ENCODE data around the gene EIF3K.

Gene EIF3K

DNA sequence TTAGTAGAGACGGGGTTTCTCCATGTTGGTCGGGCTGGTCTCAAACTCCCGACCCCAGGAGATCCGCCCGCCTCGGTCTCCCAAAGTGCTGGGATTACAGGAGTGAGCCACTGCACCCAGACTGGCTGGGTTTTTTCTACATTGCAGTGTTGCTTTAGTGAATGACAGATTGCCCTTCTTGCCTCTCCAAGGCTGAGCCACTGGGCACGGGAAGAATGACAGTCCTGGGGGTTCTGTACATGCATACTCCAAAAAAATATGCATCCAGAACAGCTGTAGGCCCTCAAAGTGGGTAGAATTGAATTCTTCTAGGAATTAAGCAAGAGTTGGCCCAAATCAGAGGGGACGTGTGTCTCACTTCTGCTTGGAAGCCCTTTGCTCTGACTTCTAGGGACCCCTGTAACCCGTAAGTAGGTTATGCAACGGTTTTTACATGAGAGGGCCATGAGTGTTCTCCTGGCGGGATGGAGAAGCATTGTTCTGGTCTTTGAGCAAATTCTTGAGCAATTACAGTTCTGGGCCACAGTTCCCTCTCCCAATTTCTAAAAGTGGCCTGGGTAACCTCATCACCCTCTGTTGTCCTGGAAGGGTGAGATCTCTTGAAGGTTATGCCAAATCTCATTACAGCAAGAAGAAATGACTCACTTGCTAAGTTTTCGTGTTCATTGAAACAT is 32.1 kb downstream of the EIF3K start:
- no peak for DNase-seq

DNA sequence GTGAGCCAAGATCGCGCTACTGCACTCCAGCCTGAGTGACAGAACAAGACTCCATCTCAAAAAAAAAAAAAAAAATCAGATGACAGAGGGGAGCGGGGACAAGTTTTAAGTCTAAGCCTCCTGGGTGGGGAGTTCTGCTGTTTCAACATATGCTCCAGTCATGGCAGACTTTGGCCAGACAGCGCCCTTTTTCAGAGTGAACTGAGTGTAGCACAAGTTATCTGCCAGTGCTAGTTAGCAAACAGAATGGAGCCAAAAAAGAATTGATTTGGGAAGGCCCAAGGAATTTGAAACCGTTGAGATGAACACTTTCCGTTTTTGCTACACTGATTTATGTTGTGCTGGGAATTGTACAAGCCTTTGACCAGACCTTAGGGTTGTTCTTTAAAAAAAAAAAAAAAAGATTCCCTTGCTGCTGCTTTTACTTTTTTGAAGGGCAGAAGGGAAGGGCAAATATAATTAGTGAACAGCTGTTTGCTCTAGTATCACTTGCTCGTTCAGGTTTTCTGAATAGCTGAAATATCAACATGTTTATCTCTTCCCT is 34.1 kb downstream of the EIF3K start:
- DNase-seq, result no peak

DNA sequence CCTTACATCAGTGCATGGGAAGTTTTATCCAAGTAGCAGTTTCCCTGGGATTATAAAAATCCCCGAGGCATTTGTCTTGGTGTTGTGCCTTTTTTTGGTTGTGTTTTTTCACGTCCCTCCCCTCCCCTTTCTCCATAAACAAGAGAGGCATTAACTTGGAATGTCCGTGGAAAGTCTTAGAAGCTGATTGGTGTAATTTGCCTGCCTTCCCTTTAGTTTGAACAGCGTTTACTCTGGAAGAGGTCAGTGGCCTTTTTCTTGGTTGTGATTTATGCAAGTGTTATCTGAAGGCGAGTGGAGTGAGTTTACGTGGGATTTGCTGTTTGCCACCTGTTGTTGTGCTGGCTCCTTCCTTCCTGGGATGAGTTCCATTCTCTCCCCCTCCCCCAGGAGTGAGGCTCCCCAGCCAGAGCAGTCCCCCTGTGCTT is 35.7 kb downstream of the EIF3K start:
- no peak for DNase-seq

DNA sequence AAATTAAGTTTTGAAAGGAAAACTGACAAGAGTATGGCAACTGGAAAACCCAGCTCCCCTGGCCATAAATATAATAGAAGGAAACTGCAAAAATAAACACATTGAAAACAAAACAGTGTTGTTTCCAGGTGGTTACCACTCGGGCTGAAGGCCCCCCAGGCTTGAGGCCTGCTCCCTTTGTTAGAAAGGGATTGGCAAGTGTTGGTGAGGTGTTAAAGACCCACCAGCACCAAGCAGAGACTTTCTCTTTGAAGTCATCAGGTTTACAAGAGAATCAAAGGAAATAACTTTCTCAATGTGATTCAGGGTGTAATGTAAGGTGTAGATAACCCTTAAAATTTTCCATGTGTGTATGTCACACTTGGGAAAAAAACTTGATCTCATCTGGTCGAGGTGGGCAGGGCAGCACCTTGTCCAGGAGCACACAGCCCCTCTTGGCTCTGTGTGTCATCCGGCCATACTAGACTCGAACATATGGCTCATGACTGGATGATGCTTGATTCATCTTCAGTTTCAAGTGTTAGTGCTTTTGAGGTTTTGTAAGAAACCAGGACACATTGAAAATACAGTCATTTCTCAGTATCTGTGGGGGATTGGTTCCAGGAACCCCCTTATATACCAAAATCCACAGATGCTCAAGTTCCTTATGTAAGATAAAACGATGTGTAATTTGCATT is 36.3 kb downstream of the EIF3K start:
- no peak for DNase-seq

DNA sequence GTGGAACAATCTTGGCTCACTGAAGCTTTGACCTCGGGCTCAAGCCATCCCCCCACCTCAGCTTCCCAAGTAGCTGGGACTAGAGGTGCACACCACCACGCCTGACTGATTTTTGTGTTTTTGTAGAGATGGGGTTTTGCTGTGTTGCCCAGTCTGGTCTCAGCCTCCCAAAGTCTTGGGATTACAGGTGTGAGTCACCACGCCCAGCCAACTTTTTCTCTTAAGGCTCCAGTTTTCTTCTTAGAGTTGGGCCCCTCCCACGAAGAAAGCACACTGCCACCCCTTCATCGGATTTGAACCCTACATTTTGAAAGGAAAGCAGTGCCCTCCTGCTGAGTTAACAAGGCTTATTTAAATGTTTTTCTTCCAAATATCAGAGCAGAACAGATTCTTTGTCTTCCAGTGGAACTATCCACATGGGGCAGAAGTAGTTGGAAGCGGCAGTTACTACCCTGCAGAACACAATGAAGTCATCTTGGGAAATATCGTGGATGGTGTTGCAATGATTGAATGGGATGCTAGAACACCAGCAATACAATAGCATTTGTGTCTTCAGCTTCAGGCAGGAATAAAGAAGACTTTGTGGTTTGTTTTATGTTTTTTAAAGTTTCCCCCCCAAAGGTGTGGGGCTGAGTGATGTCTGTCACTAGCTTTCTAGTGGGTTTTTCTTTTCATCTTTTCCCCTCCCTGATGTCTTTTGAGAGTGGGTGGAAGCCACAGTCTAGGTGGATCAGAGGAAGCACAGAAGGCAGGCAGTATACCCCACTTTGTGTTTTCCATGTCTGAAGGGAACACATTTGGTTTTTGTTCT is 37.4 kb downstream of the EIF3K start:
- no peak for DNase-seq

DNA sequence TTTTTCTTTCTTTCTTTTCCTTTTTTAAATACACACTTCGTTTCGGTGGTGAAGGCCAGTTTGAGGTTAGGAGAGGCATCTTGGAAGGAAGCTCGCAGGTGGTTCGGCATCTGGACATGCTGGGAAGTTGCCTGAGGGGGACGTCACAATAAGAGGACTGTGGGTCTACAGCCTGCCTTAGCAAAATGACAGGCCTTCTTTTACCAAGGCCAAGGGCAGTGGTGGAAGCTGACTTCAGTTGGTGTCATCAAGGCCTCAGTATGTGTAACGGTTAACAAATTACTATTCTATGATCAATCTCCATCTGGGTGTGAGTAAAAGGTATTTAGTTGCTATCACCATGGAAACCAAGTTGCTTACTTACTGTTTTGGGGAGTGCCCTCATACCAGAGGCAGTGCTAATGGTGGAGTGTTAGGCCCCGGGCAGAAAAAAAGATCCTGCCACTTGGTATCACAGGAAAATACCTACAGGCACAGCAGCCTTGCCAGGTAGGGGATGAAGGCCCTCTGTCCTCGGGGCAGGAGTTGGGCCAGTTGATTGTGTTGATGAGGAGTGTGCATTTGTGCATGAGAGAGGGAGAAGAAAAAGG is 38.7 kb downstream of the EIF3K start:
- DNase-seq, result no peak

DNA sequence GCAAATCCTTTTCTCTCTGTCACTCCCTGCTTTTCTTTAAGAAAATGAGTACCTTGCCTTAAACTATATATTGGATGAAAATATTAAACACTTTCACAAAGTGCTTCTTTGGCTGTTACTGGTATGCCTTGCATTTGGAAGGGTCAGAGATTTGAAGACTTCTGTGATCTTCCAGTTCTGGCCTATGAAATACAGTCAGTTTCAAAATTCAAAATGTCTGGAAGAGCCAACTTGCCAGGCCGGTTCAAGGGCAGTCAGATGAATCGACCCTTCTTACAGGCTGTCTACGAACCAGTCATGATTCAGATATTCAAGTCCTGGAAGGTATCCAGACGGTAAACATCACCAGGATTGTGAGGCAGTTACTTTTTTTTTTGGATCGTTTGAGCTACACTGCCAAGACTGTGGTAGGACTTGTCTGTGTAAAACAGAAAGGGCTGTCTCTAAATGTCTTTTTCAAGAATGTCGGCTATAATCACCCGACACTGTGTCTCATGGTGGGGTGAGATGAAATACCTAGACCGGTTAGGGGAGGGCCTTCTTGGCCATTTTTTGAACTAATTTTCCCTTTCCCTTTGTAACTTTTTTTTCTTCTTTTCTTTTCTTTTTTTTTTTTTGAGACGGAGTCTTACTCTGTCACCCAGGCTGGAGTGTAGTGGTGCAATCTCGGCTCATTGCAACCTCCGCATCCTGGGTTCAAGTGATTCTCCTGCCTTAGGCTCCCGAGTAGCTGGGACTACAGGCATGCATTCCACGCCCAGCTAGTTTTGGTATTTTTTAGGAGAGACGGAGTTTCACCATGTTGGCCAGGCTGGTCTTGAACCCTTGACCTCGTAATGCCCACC is 39.7 kb downstream of the EIF3K start:
- DNase-seq, result peak; percentile 78

DNA sequence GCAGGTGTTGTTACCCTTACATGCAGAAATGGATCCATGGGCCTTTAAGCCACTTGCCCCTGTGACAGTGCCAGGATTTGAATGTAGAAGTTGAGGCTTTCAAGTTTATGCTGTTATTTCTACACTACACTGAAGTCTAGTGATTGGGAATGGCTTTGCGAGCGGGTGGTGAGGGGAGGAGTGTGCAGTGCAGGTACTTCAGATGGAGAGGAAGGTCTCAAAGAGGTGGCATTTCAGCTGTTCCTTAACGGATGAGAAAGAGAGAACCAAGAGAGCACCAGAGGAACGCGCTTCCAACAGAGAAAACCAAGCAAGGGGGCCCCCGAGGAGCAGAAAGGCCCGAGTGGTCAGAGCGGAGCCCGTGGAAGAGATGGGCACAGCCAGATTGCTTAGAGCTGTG is 41.7 kb downstream of the EIF3K start:
- DNase-seq, result no peak

DNA sequence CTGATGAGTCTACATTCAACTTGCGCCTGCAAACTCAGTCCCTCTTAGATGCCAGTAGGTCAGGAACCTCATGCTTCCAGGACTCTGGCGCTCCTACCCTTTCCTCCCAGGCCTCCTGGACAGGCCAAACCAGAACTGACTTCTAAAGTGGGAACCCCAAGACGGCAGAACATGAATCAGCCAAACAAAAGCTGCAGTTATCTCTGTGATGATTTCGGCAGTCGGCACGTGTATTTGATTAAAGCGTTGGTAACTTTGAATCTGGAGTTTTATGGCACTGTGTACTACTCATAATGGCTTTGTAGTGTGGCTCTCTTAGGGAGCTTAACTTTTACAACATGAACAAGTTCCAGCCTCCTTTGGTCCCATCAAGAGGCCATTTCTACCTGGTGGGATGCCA is 42.1 kb downstream of the EIF3K start:
- no peak for DNase-seq

DNA sequence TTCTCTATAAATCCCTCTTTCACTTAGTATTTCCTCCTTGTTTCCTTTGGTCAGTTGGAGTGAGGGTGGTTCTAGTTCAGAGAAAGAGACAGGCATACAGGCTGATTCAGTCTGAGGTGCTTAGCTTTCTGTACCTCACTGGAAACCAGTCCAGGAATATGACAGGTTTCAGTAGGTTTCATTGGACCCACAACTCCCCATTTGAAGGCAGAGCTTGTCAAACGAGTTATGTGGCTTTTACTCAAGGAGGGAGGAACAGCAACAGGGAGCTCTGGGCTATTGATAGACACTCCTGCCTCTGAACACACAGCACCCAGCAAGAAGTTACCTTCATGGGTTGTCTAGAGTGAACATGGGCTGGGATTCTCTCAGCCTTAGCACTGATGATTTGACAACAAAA is 43.0 kb downstream of the EIF3K start:
- no peak for DNase-seq

DNA sequence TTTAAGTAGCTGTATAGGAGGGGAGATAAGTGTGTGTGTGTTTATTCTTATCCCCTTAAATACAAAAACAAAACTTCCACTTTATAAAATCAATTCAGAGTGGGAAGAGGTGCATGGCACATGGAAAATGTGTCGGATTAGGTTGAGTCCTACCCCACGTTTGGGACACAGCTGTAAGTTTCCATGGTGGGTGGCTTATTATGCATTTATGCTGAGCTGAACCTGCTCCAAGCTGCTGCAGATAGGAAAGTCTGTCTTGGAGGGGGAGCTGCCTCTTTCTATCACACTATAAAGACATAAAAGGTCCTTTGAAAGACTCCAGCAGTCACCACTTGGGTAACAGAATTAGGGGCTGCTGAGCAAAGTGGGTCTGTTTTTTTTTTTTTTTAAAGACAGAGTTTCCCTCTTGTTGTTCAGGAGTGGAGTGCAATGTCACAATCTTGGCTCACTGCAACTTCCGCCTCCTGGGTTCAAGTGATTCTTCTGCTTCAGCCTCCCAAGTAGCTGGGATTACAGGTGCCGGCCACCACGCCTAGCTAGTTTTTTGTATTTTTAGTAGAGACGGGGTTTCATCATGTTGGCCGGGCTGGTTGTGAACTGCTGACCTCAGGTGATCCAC is 43.7 kb downstream of the EIF3K start:
- DNase-seq, result no peak

DNA sequence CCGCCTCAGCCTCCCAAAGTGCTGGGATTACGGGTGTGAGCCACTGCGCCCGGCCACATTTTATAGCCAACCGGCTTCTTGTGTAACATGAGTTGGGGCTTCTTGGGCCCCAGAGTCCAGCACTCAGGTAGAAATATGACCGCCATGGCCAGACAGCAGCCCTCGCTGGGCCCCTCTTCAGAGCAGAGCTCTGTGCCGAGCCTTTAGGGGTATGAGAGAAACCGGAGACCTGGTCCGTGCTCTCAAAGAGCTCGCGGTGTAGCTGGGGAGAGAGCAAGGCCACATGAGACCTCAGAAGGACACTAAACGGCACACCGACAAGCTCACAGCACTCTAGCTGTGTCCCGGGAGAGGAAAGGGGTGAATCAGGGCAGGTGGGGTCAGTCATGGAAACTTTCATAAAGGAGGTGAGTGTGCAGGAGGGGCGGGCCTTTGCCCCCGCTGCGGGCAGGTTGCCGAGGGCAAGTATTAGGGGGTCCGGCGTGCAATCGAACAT is 44.2 kb downstream of the EIF3K start:
- no peak for DNase-seq

DNA sequence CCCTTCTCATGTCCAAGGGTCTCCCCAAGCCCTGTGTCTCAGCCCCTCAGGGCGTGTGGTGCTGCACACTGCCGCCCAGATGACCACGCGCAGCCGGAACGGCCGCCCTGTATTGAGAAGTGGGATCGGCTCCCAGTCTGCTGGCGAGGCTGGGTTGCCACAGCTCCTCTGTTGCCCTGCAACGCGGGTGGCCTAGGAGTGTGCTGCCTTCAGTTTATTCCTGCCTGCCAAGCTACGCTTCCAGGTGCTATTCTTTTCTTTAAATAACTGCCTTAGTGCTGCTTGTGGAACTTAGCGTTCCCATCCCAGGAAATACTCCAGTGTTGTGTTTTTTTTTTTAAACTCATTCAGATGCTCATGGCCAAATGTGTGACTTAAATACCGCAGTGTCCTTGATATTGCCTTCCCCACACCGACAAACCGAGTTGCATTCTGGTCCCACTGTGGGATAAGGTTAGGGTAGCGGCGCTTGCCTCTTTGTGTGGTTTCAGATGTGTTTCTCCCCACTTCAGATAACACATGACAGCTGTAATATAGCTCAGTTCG is 45.0 kb downstream of the EIF3K start:
- DNase-seq, result no peak

DNA sequence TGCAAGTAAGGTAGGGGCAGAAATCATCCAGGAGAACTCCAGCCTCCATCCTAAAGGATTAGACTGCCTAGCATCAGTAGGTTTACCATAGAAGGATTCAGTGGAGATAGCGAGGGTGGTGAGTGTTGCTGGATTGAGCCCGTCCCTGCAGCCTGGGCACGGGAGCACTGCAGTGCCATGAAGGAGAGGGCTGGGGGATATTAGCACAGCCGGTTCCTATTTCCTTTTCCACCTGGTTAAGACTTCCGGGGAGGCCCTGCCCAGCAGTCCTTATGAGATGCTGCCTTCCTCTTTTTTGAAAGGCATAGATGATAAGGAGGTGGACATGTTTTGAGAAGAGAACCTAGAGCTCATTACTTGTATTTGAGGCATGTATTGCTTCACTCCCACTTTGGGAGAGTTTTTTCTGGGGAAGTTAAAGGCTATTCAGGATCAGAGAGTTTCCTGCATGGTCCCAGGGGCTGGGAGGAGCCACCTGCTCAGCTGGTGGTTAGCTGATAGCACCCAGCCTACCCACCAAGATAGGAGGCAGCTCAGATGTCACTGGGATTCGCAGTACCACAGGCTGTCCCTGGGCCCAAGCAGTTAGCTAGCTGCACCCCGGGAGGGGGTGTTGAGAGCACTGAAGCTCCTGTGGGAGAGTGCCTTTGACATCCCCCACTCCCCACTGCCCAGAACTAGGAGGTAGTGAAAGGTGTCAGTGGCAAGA is 45.7 kb downstream of the EIF3K start:
- no peak for DNase-seq

DNA sequence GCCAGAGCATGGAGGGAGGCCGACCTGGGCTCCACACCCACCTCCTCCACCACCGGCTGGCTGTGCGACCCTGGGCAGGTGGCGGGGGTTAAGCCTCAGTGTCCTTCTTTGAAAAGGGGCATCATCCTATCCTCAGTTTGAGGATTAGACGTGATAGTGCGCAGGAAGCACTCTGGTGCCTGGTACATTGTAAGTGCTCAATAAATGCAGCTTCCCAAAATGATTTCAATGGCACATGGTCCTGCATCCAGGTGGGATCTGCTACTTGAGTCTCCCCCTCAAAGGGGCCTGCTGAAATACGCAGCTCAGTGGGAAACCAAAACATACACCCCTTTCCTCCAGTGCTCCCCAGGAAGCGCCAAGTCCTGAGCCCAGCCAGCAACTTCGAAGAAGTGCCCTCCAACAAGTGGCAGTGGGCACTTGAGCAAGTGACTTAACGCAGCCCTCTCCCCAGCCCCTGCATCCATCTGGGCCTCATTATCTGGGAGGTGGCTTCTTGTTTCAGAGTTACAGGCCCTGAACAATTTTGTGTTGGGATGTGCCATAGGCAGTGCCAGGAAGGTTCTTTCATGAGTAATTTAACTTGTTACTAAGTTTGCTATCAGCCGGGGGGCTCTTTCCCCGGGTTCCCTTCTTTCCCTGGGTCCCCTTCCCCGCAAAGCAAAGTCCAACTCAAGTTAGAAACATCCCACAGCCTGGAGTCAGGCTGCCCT is 46.4 kb downstream of the EIF3K start:
- DNase-seq, result no peak

DNA sequence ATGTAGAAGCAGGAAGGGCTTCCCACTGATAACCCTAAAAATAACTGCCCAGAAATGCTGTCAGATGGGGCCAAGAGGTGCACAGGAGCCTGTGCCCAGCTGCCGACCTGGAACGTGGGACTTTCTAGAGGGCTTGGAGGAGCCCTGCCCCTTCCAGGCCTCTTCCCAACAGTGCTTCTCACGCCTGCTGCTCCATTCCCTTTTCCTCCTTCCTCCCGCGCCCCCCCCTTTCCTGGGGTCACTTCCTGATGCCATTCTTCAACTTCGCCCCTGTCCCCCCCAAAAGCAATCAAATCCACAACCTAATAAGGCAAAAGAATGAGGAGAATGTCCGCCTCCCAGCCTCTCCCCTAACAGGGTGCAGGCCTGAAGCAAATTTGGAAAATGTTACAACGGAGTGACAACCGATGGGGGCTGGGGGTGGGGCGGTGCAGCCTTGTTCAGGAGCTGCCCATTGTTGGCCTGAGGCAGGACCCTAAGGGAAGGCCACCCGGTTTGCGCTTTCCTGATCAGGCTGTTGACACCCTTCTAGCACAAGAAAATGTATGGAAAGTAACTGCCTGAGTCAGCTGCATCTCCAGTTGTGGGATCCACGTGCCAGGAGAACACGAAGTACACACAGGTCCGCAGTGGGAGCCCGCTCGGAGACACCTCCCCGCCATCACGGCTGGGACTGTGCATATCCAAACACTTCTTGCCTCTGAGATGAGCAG is 47.1 kb downstream of the EIF3K start:
- no peak for DNase-seq

DNA sequence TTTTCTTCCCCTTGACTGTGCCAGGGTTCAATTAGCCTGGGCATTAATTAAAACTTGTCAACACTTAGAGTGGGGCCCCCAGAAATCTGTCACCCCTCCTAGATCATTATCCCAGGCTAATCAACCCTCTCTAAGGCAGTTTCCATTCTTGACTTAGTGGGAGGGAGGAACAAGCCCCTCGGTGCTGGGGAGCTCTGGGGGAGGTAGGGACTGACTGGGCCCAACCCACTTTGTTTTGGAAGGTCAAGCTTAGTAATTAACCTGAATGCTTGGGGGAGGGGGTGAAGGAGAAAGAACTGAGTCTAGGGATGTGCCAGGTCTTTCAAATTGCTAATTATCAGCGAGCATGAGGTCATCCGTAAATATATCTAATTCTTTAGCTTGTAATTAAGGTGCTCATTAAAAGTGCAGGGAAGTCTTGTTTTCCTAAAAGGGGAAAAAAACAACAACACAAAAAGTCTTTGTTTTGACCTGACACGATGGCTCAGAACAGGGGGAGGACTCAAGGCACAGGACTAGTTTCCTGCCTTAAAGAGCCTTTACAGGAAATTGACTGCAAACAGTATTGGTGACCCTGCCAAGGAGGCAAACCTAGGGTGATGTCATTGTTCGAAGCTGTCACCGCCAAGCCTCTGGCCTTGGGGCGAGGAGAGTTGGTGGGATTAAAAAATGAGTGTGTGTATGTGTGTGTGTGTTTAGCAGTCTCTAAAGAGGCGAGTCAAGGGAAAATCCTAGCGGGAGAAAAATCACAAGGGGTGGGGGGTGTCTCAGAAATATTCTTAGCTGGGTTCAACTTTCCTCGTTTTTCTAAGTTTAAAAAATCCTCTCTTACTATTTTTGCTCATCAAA is 47.9 kb downstream of the EIF3K start:
- DNase-seq, result no peak

DNA sequence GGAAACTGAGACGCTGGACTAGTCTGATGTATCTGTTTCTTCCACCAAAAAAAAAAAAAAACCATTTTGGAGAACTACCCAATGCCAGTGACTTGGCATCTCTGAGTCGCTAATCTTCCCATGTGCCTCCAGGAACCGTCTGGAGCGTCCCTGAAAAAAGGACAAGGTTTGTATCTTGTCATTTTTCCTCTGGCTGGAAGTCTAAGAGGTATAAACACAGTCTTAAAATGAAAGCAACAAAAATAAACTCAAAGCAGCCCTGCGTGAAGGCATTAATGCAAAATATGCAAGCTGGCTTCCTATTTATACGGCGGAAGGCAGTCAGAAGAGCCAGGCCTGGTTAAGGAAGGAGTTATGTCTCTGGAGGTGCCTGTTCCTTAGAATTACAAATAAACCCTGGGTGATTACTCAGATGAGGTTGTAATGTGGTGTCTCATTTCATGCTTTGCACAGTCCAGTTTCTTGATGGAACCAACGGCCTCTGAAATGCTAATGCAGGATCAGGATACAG is 48.7 kb downstream of the EIF3K start:
- no peak for DNase-seq
